DMS 273 (cell line): ENCODE measurements around the gene IPO13.

Experiments
- DNase-seq: peaks from one replicate; lab custom pipeline; 2025; ENCODE audit not compliant: unreplicated experiment; lab: John Stamatoyannopoulos, UW

The IPO13 gene

DNA sequence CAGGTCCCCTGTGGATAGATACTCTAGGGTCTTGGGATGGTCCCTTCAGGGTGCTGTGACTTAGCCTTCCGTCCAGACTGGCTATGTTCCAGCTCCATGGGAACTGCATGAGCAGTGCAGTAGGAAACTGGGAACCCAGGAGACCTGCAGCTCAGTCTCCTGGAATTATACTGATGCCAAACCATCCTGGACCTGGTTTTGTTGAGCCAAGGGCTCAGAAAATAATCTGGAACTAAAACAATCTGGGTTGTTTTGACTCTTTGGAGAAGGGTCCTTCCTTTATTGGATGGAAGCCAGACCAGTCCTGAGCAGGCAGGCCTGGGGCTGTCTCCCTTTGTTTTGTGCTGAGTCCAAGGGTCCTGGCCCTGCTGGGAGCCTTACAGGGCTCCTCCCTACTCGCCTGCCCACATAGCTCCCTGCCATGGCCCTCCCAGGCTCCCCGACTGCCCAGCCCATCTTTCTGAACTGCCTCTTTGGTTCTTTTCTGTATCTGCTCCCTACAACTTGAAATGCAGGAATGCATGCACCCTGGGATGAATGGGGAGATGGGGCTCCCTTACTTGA lies 1.2 kb downstream of the IPO13 start:
- peak; percentile 62 for DNase-seq

- DNase-seq = no peak
These were observed 2.9 kb downstream of the IPO13 start for GRCh38 chr1:43949678-43950077.

GRCh38 chr1:43951021-43951985 lies 4.6 kb downstream of the IPO13 start:
- no peak for DNase-seq

- peak; percentile 89 for DNase-seq
These were observed 6.1 kb downstream of the IPO13 start for GRCh38 chr1:43952731-43953346.

DNA sequence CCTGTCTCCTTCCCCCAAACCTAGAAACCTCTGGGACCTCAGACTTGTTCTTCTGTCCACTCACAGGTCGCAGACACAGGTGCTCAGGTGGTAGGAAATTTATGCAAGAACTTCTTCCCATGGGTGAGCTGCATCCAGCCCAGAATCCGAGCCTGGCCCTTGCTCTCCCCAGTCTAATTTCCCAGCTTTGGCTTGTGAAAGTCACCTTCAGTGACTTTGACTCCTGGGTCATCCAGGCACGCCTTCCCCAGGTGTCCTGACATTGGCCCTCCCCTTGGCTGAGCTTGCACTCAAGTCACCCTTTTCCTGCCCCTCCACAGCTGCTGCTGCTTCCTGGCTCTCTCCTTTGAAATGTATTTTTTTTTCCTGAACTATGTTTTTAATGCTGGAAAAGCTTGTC lies 6.6 kb downstream of the IPO13 start:
- no peak for DNase-seq

GRCh38 chr1:43954036-43954435 lies 7.3 kb downstream of the IPO13 start:
- no peak for DNase-seq

DNA sequence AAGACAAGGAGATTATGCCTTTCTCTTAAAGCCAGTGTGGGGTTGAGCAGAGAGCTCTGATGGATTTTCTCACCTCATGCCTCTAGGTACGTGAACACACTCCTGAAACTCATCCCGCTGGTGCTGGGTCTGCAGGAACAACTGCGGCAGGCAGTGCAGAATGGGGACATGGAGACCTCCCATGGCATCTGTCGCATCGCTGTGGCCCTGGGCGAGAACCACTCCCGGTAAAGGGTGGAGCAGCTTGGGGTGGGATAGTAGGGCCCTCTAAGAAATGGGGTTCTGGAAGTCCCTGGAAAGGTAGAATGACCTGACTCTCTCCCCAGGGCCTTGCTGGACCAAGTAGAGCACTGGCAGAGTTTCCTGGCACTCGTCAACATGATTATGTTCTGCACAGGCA lies 9.5 kb downstream of the IPO13 start:
- no peak for DNase-seq

- DNase-seq = no peak
These were observed 10.8 kb downstream of the IPO13 start for GRCh38 chr1:43957407-43958040.

GRCh38 chr1:43958351-43959255 lies 11.9 kb downstream of the IPO13 start:
- no peak for DNase-seq

GRCh38 chr1:43960798-43961197 lies 14.0 kb downstream of the IPO13 start:
- no peak for DNase-seq

GRCh38 chr1:43961692-43962091 lies 14.9 kb downstream of the IPO13 start:
- DNase-seq = no peak

DNA sequence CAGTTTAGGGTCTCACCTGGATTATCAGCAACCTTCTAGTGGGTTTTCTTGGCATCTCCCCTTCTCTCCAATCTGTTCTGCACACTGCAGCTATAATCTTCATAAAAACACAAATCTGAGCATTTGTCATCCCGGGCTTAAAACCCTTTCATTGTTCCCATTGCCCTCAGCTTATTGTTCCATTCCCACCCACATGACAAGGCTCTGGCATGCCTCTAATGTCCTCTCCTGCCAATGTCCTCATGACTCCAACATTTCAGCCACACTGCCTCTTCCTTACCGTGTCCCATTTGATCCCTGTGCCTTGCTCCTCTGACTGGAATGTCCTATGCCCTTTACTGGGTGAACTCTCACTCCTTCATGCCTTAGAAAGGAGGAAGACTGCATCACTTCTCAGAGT lies 15.6 kb downstream of the IPO13 start:
- DNase-seq = no peak

GRCh38 chr1:43963006-43963405 lies 16.3 kb downstream of the IPO13 start:
- DNase-seq = no peak

GRCh38 chr1:43963890-43964289 lies 17.1 kb downstream of the IPO13 start:
- no peak for DNase-seq

GRCh38 chr1:43965316-43965715 lies 18.6 kb downstream of the IPO13 start:
- DNase-seq = no peak

DNA sequence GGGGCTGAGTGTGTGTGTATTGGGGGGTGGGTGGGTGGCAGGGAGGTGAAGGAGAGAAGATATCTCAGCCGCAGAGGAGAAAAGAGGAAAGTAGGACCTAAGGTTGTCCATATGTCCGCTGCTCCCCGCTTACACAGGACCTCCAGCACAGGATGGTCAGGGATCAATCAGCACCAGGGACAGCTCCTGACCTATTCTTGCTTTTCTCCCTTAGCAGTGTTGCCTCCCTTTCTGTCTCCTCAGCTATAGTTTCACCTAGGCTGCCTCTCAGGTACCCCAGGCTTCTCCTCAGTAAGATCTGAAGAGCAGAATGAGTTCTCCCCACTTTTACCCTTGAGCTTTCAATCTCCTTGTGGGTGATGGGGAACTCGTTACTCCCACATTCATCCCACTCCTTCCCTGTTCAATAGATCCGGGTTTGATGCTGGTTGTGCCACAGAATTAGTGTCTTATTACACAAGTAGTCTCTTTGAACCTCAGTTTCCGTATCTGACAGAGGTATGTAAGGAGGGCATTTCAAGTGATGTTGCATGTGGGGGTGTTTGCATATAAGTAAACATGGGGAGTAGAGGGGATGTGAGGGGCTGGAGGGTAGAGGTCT lies 21.7 kb downstream of the IPO13 start:
- peak; percentile 24 for DNase-seq

DNA sequence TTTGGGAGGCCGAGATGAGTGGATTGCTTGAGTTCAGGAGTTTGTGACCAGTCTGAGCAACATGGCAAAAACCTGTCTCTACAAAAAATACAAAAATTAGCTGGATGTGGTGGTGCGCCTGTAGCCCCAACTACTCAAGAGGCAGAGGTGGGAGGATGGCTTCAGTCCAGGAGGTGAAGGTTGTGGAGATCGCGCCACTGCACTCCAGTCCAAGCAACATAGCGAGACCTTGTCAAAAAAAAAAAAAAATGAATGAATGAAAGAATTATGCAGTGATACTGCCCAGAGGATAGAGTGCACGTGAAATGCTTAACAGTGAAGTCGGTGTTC lies 22.6 kb downstream of the IPO13 start:
- DNase-seq = no peak

GRCh38 chr1:43969746-43970466 lies 23.2 kb downstream of the IPO13 start, which contains the start of gene DPH2:
DPH2 (plus strand) TSS chr1:43970010; CDS start chr1:43970176, 166 bp downstream.
- peak; percentile 99 for DNase-seq

- DNase-seq = peak; percentile 42
These were observed 23.8 kb downstream of the IPO13 start for GRCh38 chr1:43970502-43970901.

GRCh38 chr1:43970911-43971310 lies 24.2 kb downstream of the IPO13 start:
- no peak for DNase-seq
